HG03378 (cell line): ENCODE results near the gene TLK1.

ENCODE experiments used
- ATAC-seq: cut with Tn5 transposase; IDR thresholded peaks from one replicate; pipeline ENCODE4 v1.9.1; 2021; ENCODE audit warnings: mild to moderate bottlenecking, moderate library complexity; ENCODE audit not compliant: unreplicated experiment

TLK1 gene

DNA sequence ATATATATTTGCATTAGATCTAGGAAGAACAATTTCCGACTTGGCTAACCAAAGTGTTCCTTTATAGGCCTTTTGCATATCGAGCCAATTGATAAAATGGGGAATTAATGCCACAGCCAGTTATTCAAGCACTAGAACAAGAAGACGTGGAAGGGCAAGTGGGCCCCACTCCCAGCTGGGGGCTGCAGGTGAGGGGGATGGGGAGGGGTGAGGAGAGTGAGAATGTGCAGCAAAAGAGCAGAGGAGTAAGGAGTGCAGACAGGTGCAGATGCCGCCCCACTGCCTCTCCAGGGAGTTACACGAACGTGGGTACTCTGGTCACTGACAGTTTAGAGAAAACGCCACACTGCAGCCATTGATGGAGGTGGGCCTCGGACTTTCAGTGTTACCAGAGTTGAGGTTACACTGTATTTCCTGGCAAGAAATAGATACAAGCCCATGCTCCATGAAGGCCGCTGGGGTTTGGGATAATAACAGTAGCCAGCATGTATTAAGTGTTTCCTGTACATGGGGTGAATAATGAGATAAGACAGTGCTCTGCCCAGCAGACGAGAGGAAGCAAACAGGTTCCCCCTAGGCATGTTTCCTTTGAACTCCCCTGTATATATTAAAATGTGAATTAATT, 190.7 kb downstream of the TLK1 start:
- no peak for ATAC-seq

DNA sequence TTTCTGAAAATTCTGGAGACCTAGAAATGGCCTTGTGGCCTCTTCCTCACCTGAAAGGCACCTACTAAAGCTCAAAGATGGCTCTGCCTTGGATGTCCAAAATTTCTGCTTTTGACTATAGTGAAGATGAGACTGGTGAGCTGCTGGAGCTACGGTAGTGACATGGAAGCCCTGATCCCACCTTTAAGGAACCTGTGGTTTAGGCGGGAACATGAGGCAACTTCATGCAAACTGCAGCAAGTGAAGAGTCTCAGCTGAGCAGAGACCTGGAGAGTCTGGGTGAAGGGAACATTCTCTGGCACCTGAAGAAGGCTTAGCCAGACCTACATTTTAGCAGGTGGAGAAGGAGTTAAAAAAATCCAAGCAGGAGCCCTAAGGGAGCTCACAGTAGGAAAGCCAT, 191.7 kb downstream of the TLK1 start:
- ATAC-seq: no peak

DNA sequence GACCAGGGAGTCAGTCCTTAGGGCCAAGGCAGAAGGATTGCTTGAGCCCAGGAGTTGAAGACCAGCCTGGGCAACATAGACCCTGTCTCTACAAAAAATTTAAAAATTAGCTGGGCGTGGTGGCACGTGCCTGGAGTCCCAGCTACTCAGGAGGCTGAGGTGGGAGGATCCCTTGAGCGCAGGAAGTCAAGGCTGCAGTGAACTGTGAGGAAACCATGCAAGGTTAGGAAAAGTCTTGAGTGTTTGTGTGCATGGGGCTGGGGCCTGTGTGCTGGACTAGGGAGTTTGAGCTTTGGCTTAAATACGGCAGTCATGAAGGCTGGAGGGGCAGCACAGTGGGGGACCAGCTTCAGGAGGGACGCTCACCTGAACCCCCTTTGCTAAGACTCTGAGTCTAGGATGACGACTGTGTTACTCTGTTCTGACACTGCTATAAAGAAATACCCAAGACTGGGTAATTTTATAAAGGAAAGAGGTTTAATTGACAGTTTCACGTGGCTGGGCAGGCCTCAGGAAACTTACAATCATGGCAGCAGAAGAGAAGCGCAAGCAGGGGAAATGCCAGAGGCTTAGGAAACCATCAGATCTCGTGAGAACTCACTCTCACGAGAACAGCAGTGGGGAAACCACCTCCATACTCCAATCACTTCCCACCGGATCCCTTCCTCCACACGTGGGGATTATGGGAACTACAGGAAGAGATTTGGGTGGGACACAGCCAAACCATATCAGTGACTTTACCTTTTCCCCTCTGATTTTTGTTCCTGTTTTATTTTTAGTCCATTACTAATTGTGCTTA, 192.3 kb downstream of the TLK1 start:
- ATAC-seq: no peak

GRCh38 chr2:170967553-170967952, 193.1 kb downstream of the TLK1 start:
- ATAC-seq: no peak

DNA sequence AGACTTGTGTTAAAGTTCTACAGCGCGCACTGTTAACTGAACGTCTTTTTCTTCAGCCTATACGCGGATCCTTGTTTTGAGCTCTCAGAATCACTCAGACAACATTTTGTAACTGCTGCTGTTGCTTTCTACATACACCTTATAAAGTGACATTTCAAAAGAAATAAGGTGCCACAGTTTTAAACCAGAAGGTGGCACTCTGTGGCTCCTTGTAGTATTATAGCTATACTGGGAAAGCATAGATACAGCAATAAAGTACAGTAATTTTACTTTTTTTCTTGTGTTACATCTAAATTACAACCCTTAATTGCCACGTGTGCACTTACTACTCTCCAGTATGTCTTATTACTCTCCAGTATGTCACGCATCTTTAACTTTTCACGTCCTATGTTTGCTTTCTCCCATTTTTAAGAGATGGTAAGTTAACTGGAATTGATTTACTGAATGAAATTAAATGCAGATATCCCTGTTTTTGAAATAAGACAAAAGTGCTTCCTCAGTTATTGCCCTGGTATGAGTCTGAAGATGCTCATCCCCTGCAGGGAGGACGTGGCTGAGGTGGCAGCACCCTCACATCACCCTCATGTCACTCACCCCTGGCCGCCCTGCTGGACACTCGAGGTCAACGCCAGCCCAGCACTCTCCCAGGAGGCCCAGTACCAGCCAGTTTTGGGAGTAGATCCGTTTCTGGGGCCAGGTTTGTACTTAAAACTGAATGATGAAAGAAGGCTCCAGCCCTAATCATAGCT, 193.9 kb downstream of the TLK1 start:
- no peak for ATAC-seq

- no peak for ATAC-seq
Measured at GRCh38 chr2:170965446-170966225, 195.1 kb downstream of the TLK1 start.

GRCh38 chr2:170963386-170963785, 197.3 kb downstream of the TLK1 start:
- no peak for ATAC-seq

GRCh38 chr2:170953941-170954340, 206.8 kb downstream of the TLK1 start:
- ATAC-seq: no peak

DNA sequence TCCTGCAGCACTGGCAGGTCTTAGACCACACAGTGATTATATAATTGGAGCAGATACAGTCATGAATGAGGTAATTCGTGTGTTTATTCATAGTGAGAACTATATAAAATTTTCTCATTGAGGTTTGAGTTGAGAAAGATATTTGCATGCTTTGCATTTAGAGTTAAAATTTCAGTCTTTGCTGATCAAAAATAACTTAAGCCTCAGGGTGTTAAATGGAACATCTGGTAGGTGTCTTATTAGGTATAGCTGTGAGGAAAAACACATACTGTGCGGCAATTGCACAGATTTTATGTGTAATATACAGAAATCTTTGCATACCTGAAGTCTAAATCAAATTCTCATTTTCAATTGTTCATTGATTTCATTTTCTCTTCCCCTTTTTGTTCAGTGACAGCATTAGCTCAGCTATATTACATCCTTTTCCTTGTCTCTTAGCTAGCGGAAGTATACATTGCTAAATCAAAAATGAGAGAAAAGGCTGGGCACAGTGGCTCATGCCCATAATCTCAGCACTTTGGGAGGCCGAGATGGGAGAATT, 210.4 kb downstream of the TLK1 start:
- peak; percentile 79 for ATAC-seq

- no peak for ATAC-seq
Measured at GRCh38 chr2:170949415-170949814, 211.3 kb downstream of the TLK1 start.

DNA sequence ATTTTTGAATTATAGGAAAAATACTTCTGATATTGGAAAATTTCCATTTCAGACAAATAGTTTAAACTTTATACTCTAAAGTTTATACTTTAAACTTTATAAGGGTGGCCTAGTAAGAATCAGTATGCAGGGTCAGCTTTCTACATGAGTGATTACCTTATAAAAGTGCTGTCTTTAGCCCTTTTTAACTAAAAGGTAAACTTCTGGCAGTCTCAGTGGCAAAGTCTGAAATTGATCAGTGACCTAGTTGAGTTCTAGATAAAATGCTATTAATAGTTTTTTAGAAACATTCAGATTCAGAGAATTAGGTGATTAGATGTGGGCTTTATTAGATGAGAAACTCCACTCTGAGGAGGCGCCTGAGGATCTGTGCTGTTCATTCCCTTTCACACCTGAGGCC, 216.1 kb downstream of the TLK1 start:
- no peak for ATAC-seq

- no peak for ATAC-seq
Measured at GRCh38 chr2:170943596-170943995, 217.1 kb downstream of the TLK1 start.

DNA sequence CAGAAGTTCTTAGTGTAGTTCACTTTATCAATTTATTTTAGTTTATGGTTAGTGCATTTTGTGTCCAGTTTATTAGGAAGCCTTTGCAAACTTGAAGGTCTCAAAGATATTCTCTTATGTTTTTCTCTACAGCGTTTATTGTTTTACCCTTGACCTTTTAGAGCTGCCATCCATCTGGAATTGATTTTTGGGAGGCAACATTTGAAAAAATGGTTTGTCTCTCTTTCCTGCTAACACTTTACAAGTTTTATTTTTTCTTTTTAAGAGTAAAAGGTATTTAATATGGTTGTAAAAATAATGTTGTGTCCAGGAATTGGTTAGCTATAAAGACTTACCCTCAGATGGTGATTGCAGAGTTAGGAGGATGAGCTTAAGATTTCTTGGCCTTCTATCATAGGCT, 217.7 kb downstream of the TLK1 start:
- ATAC-seq: no peak

DNA sequence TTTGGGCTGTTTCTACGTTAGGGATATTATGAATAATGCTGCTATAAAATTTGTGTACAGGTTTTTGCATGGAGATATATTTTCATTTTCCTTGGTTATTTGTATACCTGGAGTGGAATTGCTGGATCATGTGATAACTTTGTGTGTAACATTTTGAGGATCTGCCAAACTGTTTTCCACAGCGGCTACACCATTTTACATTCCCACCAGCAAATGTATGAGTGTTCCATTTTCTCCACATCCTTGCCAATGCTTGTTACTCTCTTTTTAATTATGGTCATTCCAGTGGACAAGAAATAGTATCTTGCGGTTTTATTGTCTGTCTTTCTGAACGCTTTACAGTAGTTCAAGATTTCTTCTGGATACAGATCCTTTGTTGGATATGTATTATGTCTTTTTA, 218.1 kb downstream of the TLK1 start:
- no peak for ATAC-seq
